GM23338 (cell line): Measurements from ENCODE around the gene CCNA2. TPM values are rescaled to one million over a fixed set of nuclear protein-coding genes. Genes with fewer than 3 reads are reported as not detected.

Source experiments
- ATAC-seq: fragments of 200-7000 bp; cut with Tn5 transposase; 3 replicates; pipeline ENCODE4 v1.9.1; 2020
- DNase-seq: peaks from one replicate; pipeline ENCODE4 v3.0.0-alpha.2; 2015; ENCODE audit warnings: low spot score
- H2AFZ ChIP-seq: fragments of 200-600 bp; sonication (generic); 2 replicates; pipeline ENCODE4 v1.8.0; 2016; ENCODE audit warnings: antibody characterized with exemption, mild to moderate bottlenecking, moderate library complexity
- H3F3A ChIP-seq: fragments of 200-600 bp; sonication (generic); replicated peaks from 2 replicates; pipeline ENCODE4 v1.8.0; 2017; ENCODE audit warnings: antibody characterized with exemption, mixed run types, low read depth
- H3K27ac ChIP-seq: fragments of 200-600 bp; sonication (generic); 2 replicates; pipeline ENCODE4 v1.6.1; 2016; ENCODE audit warnings: low read depth
- H3K27me3 ChIP-seq: fragments of 200-600 bp; sonication (generic); 2 replicates; pipeline ENCODE4 v1.8.0; 2016; ENCODE audit warnings: mild to moderate bottlenecking, mixed run types, moderate library complexity; ENCODE audit not compliant: insufficient read depth
- H3K36me3 ChIP-seq: fragments of 200-600 bp; sonication (generic); 2 replicates; pipeline ENCODE4 v1.8.0; 2016; ENCODE audit warnings: mild to moderate bottlenecking; ENCODE audit not compliant: insufficient read depth
- H3K4me1 ChIP-seq: fragments of 200-600 bp; sonication (generic); 2 replicates; pipeline ENCODE4 v1.8.0; 2016; ENCODE audit warnings: mild to moderate bottlenecking, moderate library complexity; ENCODE audit not compliant: insufficient read depth
- H3K4me2 ChIP-seq: fragments of 200-600 bp; sonication (generic); 2 replicates; pipeline ENCODE4 v1.7.1; 2017; ENCODE audit warnings: mixed run types
- H3K4me3 ChIP-seq: fragments of 200-600 bp; sonication (generic); 2 replicates; pipeline ENCODE4 v1.6.1; 2016; ENCODE audit warnings: mixed run types
- H3K79me2 ChIP-seq: fragments of 200-600 bp; sonication (generic); replicated peaks from 2 replicates; pipeline ENCODE4 v1.8.0; 2017; ENCODE audit warnings: mild to moderate bottlenecking; ENCODE audit not compliant: insufficient read depth
- H3K9me2 ChIP-seq: fragments of 200-600 bp; sonication (generic); 2 replicates; pipeline ENCODE4 v1.8.0; 2017; ENCODE audit not compliant: insufficient read depth
- H4K20me1 ChIP-seq: fragments of 200-600 bp; sonication (generic); replicated peaks from 2 replicates; pipeline ENCODE4 v1.8.0; 2017; ENCODE audit warnings: mild to moderate bottlenecking; ENCODE audit not compliant: insufficient read depth
- H3K27ac Mint-ChIP-seq: 2 replicates; pipeline ENCODE4 v1.8.0; 2020; ENCODE audit warnings: inconsistent platforms, mild to moderate bottlenecking, moderate library complexity, mixed read lengths
- H3K27me3 Mint-ChIP-seq: 3 replicates; pipeline ENCODE4 v1.8.0; 2022; ENCODE audit warnings: low read depth, mild to moderate bottlenecking, moderate library complexity, mixed read lengths, inconsistent platforms; ENCODE audit not compliant: insufficient read depth, poor library complexity
- H3K36me3 Mint-ChIP-seq: 3 replicates; pipeline ENCODE4 v1.8.0; 2021; ENCODE audit warnings: low read depth, mild to moderate bottlenecking, inconsistent platforms, moderate library complexity, mixed read lengths
- H3K4me1 Mint-ChIP-seq: 3 replicates; pipeline ENCODE4 v1.8.0; 2020; ENCODE audit warnings: mild to moderate bottlenecking, inconsistent platforms, mixed read lengths
- H3K4me3 Mint-ChIP-seq: 3 replicates; pipeline ENCODE4 v1.8.0; 2021; ENCODE audit warnings: moderate library complexity, mild to moderate bottlenecking, inconsistent platforms, mixed read lengths
- H3K9me3 Mint-ChIP-seq: 3 replicates; pipeline ENCODE4 v1.8.0; 2020; ENCODE audit warnings: moderate library complexity, mild to moderate bottlenecking, inconsistent platforms, mixed read lengths
- CREB1 ChIP-seq: fragments of 250-450 bp; sonication (Bioruptor Pico); IDR thresholded peaks from 2 replicates; pipeline ENCODE4 v1.5.0; 2020; ENCODE audit warnings: low read depth, mild to moderate bottlenecking, moderate library complexity
- EZH2 ChIP-seq: fragments of 200-600 bp; sonication (generic); IDR thresholded peaks from one replicate; pipeline ENCODE4 v1.8.0; 2017; ENCODE audit warnings: antibody characterized with exemption, mild to moderate bottlenecking, low read depth; ENCODE audit not compliant: unreplicated experiment
- NANOG ChIP-seq: IDR thresholded peaks from 2 replicates; pipeline ENCODE4 v1.6.1; 2016; ENCODE audit warnings: antibody characterized with exemption, borderline replicate concordance
- POLR2AphosphoS5 ChIP-seq: IDR thresholded peaks from 2 replicates; pipeline ENCODE4 v1.6.1; 2016; ENCODE audit warnings: antibody characterized with exemption, low read depth
- REST ChIP-seq: IDR thresholded peaks from one replicate; pipeline ENCODE4 v1.6.1; 2018; ENCODE audit warnings: antibody characterized with exemption; ENCODE audit not compliant: unreplicated experiment
- polyA plus RNA-seq: library from polyadenylated mRNA; unstranded; fragments of >200 nt; fragmentation: Nextera tagmentation; extraction: Ambion mirVana; gene quantifications from 2 replicates; pipeline ENCODE4 v1.2.1, GENCODE V29; 2016
- total RNA-seq: library from RNA; depleted of rRNA; stranded (reverse); fragments of >200 nt; shearing (Covaris generic); gene quantifications from 2 replicates; pipeline ENCODE4 v1.2.3, GENCODE V29; 2014
- TF ChIP-seq, protein P1 (sequence below): IDR thresholded peaks from 2 replicates; pipeline ENCODE4 v1.6.1; 2016; ENCODE audit warnings: antibody characterized with exemption

CCNA2 gene
- total and polyA plus RNA-seq, 2 experiments from 2014 or later: 60.5 to 160 TPM

DNA sequence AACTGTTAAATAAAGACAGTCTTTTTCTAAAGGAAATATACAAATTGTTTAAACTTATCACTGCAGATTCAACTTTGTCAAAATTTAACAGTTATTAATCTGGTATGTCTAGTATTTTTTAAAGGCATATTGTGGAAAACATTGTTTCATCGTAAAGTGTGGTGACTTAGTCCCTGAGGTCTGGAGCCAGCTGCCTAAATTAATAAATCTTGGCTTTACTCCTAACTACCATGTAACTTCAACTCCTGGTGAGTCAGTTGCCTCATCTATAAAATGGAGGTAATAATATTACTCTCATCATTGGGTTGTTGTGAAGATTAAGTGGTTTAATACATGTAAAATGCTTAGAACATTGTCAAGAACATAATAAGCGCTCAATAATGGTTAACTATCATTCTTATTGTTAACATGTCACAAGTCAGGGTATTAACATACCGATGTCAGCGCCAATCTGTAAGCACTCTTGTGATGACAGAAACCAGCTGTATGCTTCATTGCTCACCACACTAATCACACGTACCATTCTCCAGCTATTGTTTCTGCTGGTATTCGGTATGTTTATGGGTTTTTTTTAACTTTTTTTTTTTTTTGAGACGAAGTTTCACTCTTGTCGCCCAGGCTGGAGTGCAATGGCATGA, 44.6 kb downstream of the CCNA2 start:
- no peak for ATAC-seq

DNA sequence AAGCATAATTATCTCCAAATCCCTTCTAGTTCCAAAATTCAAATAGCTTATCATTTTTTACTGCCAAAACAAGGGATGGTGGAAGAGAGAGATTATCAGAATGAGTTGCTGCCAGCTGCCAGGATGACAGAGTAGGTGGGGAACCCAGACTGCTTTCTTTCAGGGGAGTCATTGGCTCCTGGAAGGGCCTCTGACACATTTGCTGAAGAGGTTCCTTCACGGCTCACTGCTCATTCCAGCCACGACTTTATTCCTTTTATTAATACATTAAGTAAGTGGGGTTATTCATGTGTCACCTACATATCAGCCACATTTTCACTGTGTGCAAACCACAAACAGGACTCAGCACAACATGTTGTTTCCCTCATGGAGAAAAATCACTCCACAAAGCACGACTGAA, 46.1 kb downstream of the CCNA2 start:
- Histone ChIP-seq H3K27ac (no peak overlapping the region), H2AFZ (no peak overlapping the region), H4K20me1 (no peaks in the 10 kb centered on the region), H3K4me1 (no peaks in the 10 kb centered on the region), H3K4me3 (no peak overlapping the region), H3K79me2 (no peaks in the 10 kb centered on the region), H3K9me2 (no peaks in the 10 kb centered on the region), H3F3A (no peaks in the 10 kb centered on the region), H3K36me3 (no peaks in the 10 kb centered on the region), H3K4me2 (no peak overlapping the region), H3K27me3 (no peaks in the 10 kb centered on the region)
- no peaks in the 10 kb centered on the region for H3K27me3 Mint-ChIP-seq
- H3K4me1 Mint-ChIP-seq: peaks cover 15% of the 10 kb centered on the region
- H3K27ac Mint-ChIP-seq: no peak overlapping the region
- H3K9me3 Mint-ChIP-seq: no peaks in the 10 kb centered on the region
- no peak for DNase-seq
- no peak overlapping the region for H3K4me3 Mint-ChIP-seq
- ATAC-seq: no peak
- TF ChIP-seq EZH2 (no peak), POLR2AphosphoS5 (no peak)
- TF ChIP-seq, protein P1, sequence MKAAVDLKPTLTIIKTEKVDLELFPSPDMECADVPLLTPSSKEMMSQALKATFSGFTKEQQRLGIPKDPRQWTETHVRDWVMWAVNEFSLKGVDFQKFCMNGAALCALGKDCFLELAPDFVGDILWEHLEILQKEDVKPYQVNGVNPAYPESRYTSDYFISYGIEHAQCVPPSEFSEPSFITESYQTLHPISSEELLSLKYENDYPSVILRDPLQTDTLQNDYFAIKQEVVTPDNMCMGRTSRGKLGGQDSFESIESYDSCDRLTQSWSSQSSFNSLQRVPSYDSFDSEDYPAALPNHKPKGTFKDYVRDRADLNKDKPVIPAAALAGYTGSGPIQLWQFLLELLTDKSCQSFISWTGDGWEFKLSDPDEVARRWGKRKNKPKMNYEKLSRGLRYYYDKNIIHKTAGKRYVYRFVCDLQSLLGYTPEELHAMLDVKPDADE: no peak
- H3K36me3 Mint-ChIP-seq: no peaks in the 10 kb centered on the region

More for the DNA sequence above, 44.6 kb downstream of the CCNA2 start:
- TF ChIP-seq CREB1 (CRISPR knock-in tag) (no peak), REST (no peak), NANOG (no peak)
- Histone ChIP-seq H3K9me2 (no peaks in the 10 kb centered on the region), H3K27ac (no peak overlapping the region), H3K79me2 (no peaks in the 10 kb centered on the region), H3F3A (no peaks in the 10 kb centered on the region), H3K36me3 (no peaks in the 10 kb centered on the region), H3K4me1 (no peaks in the 10 kb centered on the region), H3K4me3 (no peak overlapping the region), H4K20me1 (no peaks in the 10 kb centered on the region), H3K27me3 (no peaks in the 10 kb centered on the region), H3K4me2 (no peak overlapping the region), H2AFZ (no peak overlapping the region)
- Mint-ChIP-seq H3K4me1 (peaks cover 11% of the 10 kb centered on the region), H3K27ac (no peak overlapping the region), H3K9me3 (no peaks in the 10 kb centered on the region), H3K4me3 (no peak overlapping the region), H3K36me3 (no peaks in the 10 kb centered on the region), H3K27me3 (no peaks in the 10 kb centered on the region)
- DNase-seq: no peak
